HepG2 (cell line): Measurements from ENCODE around the gene CACTIN. TPM values are rescaled to one million over a fixed set of nuclear protein-coding genes. Genes with fewer than 3 reads are reported as not detected.
A peak's percentile ranks its signal among the peaks of the same experiment; 100 is the strongest.

Source experiments
- ATM ChIP-seq: fragments of 450-650 bp; IDR thresholded peaks from 2 replicates; pipeline ENCODE4 v1.7.1; 2017; ENCODE audit warnings: mild to moderate bottlenecking, borderline replicate concordance
- HOXD1 ChIP-seq: sonication (generic); formaldehyde crosslinking; IDR thresholded peaks from 2 replicates; pipeline ENCODE4 v1.5.0; 2020; ENCODE audit warnings: missing genetic modification reagents
- KAT8 ChIP-seq: IDR thresholded peaks from 2 replicates; pipeline ENCODE4 v1.6.1; 2016; ENCODE audit warnings: missing genetic modification reagents, missing compliant biosample characterization
- PAX8 ChIP-seq: sonication (generic); formaldehyde crosslinking; IDR thresholded peaks from 2 replicates; pipeline ENCODE4 v1.8.0; 2022; ENCODE audit warnings: mild to moderate bottlenecking, missing genetic modification reagents, borderline replicate concordance
- PAXIP1 ChIP-seq: sonication (generic); formaldehyde crosslinking; conservative IDR thresholded peaks from 2 replicates; pipeline ENCODE4 v1.4.0; 2020; ENCODE audit warnings: mild to moderate bottlenecking, missing genetic modification reagents, moderate library complexity
- REL ChIP-seq: sonication (generic); formaldehyde crosslinking; conservative IDR thresholded peaks from 2 replicates; pipeline ENCODE4 v1.8.0; 2022; ENCODE audit warnings: mild to moderate bottlenecking, missing genetic modification reagents, moderate library complexity
- SCMH1 ChIP-seq: sonication (generic); formaldehyde crosslinking; IDR thresholded peaks from 2 replicates; pipeline ENCODE4 v1.9.0; 2021; ENCODE audit warnings: missing genetic modification reagents, mild to moderate bottlenecking, borderline replicate concordance
- XBP1 ChIP-seq: sonication (generic); formaldehyde crosslinking; IDR thresholded peaks from 2 replicates; pipeline ENCODE4 v1.5.0; 2020; ENCODE audit warnings: missing genetic modification reagents
- ZFP41 ChIP-seq: sonication (generic); formaldehyde crosslinking; IDR thresholded peaks from 2 replicates; pipeline ENCODE4 v1.4.0; 2020; ENCODE audit warnings: mild to moderate bottlenecking, missing genetic modification reagents, borderline replicate concordance
- ZFP90 ChIP-seq: sonication (generic); formaldehyde crosslinking; IDR thresholded peaks from 2 replicates; pipeline ENCODE4 v1.8.0; 2022; ENCODE audit warnings: missing genetic modification reagents, mild to moderate bottlenecking, inconsistent platforms, borderline replicate concordance
- ZMYM3 ChIP-seq: sonication (generic); formaldehyde crosslinking; IDR thresholded peaks from 2 replicates; pipeline ENCODE4 v1.5.1; 2020; ENCODE audit warnings: mild to moderate bottlenecking, missing genetic modification reagents
- ZNF274 ChIP-seq: sonication (generic); formaldehyde crosslinking; IDR thresholded peaks from 2 replicates; pipeline ENCODE4 v1.5.1; 2020; ENCODE audit warnings: mild to moderate bottlenecking, missing genetic modification reagents
- ZNF501 ChIP-seq: sonication (generic); formaldehyde crosslinking; IDR thresholded peaks from 2 replicates; pipeline ENCODE4 v1.5.1; 2020; ENCODE audit warnings: mild to moderate bottlenecking, moderate library complexity, missing genetic modification reagents
- ZNF615 ChIP-seq: sonication (generic); formaldehyde crosslinking; IDR thresholded peaks from 2 replicates; pipeline ENCODE4 v1.5.0; 2020; ENCODE audit warnings: mild to moderate bottlenecking, missing genetic modification reagents, borderline replicate concordance
- polyA plus RNA-seq, 8 experiments: library from polyadenylated mRNA; depleted of rRNA in 3 of 8; stranded (reverse) in 7 of 8; unstranded in 1 of 8; fragments of >200 nt; fragmentation: Illumina TruSeq in 4 of 8; extraction: Trizol in 4 of 8; gene quantifications; 2 replicates each; pipeline versions ENCODE4 v1.2.1 to v1.2.3, GENCODE V29; 2011 to 2016; ENCODE audit warnings: low read depth in 4 of 8, missing spikeins in 1 of 8, mixed read lengths in 1 of 8; ENCODE audit not compliant: insufficient read depth in 1 of 8
- total RNA-seq, 5 experiments: library from RNA; depleted of rRNA; stranded (reverse); fragments of >200 nt; fragmentation: Illumina TruSeq; extraction: Trizol; gene quantifications; 2 replicates each; pipeline ENCODE4 v1.2.3, GENCODE V29; 2016; ENCODE audit warnings: low read depth in 1 of 5
- TF ChIP-seq, protein P1 (sequence below): sonication (generic); formaldehyde crosslinking; IDR thresholded peaks from 2 replicates; pipeline ENCODE4 v1.5.1; 2020; ENCODE audit warnings: mild to moderate bottlenecking, missing genetic modification reagents
- TF ChIP-seq, protein P2 (sequence below): sonication (generic); formaldehyde crosslinking; IDR thresholded peaks from 2 replicates; pipeline ENCODE4 v1.4.0; 2020; ENCODE audit warnings: missing genetic modification reagents
- TF ChIP-seq, protein P3 (sequence below): IDR thresholded peaks from 2 replicates; pipeline ENCODE4 v1.6.1; 2016; ENCODE audit warnings: mild to moderate bottlenecking
- TF ChIP-seq, protein P4 (sequence below): sonication (generic); formaldehyde crosslinking; IDR thresholded peaks from 2 replicates; pipeline ENCODE4 v1.9.0; 2022; ENCODE audit warnings: missing genetic modification reagents, mild to moderate bottlenecking, borderline replicate concordance

CACTIN gene
- total and polyA plus RNA-seq, 2 of the 13 experiments (the other 11 are each of a cell fraction or from before 2014, with no cell fraction given), result 10.0 to 16.6 TPM

DNA sequence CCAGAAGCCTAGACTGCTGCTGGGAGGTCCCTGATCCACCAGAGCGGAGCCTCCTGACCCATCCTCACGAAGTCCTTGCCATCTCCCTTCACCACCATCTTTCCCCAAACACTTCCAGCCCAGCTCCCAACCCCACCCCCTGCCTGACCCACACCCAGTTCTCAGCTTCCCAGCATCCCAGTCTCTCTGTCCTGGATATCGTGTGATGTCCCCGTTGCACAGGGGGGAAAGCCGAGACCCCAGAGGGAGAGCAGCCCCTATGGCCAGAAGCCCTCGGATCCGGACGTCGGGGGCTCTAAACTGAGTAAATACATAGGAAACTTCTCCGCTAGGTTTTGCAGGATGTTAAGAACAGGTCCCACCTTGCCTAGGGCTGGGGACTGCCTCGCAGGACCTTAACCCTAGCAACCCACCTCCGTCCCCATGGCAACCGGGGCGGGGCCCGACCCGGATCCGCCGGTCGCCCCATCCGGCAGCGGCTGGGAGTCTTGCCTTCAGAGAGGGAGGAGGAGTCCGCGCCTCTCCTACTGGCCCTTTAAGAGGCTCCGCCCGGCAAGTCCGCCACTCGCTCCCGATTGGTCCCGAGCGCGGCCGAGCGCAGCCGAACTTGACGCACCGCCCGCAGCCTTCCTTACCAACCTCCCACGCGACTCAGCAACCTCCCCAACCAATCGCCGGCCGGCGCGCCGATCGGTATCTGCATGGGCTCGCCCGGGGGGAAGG is 54.3 kb downstream of the CACTIN start (continued):
- TF ChIP-seq, protein P1, sequence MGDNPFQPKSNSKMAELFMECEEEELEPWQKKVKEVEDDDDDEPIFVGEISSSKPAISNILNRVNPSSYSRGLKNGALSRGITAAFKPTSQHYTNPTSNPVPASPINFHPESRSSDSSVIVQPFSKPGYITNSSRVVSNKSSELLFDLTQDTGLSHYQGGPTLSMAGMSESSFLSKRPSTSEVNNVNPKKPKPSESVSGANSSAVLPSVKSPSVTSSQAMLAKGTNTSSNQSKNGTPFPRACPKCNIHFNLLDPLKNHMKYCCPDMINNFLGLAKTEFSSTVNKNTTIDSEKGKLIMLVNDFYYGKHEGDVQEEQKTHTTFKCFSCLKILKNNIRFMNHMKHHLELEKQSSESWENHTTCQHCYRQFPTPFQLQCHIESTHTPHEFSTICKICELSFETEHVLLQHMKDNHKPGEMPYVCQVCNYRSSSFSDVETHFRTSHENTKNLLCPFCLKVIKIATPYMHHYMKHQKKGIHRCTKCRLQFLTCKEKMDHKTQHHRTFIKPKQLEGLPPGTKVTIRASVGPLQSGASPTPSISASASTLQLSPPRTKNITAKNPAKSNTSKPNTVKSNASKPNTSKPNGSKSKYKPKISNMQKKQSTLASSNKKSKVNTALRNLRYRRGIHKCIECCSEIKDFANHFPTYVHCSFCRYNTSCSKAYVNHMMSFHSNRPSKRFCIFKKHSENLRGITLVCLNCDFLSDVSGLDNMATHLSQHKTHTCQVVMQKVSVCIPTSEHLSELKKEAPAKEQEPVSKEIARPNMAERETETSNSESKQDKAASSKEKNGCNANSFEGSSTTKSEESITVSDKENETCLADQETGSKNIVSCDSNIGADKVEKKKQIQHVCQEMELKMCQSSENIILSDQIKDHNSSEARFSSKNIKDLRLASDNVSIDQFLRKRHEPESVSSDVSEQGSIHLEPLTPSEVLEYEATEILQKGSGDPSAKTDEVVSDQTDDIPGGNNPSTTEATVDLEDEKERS (CRISPR knock-in tag), result no peak
- no peak for TF ChIP-seq ZFP90 (CRISPR knock-in tag)
- no peak for TF ChIP-seq HOXD1
- TF ChIP-seq PAXIP1 (CRISPR knock-in tag), result peak; percentile 44; the same call in 1 of the 2 replicates
- TF ChIP-seq ZFP41 (CRISPR knock-in tag), result no peak
- no peak for TF ChIP-seq REL (CRISPR knock-in tag)
- TF ChIP-seq, protein P2, sequence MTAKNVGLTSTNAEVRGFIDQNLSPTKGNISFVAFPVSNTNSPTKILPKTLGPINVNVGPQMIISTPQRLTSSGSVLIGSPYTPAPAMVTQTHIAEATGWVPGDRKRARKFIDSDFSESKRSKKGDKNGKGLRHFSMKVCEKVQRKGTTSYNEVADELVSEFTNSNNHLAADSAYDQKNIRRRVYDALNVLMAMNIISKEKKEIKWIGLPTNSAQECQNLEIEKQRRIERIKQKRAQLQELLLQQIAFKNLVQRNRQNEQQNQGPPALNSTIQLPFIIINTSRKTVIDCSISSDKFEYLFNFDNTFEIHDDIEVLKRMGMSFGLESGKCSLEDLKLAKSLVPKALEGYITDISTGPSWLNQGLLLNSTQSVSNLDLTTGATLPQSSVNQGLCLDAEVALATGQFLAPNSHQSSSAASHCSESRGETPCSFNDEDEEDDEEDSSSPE (CRISPR knock-in tag), result peak; percentile 50; the same call in 1 of the 2 replicates
- no peak for TF ChIP-seq ZMYM3
- no peak for TF ChIP-seq ZNF274 (CRISPR knock-in tag)
- TF ChIP-seq, protein P3, sequence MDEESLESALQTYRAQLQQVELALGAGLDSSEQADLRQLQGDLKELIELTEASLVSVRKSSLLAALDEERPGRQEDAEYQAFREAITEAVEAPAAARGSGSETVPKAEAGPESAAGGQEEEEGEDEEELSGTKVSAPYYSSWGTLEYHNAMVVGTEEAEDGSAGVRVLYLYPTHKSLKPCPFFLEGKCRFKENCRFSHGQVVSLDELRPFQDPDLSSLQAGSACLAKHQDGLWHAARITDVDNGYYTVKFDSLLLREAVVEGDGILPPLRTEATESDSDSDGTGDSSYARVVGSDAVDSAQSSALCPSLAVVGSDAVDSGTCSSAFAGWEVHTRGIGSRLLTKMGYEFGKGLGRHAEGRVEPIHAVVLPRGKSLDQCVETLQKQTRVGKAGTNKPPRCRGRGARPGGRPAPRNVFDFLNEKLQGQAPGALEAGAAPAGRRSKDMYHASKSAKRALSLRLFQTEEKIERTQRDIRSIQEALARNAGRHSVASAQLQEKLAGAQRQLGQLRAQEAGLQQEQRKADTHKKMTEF (CRISPR knock-in tag), result peak; percentile 24; the same call in 1 of the 2 replicates
- TF ChIP-seq, protein P4, sequence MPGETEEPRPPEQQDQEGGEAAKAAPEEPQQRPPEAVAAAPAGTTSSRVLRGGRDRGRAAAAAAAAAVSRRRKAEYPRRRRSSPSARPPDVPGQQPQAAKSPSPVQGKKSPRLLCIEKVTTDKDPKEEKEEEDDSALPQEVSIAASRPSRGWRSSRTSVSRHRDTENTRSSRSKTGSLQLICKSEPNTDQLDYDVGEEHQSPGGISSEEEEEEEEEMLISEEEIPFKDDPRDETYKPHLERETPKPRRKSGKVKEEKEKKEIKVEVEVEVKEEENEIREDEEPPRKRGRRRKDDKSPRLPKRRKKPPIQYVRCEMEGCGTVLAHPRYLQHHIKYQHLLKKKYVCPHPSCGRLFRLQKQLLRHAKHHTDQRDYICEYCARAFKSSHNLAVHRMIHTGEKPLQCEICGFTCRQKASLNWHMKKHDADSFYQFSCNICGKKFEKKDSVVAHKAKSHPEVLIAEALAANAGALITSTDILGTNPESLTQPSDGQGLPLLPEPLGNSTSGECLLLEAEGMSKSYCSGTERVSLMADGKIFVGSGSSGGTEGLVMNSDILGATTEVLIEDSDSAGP, result peak; percentile 100
- TF ChIP-seq ZNF615 (CRISPR knock-in tag), result no peak
- no peak for TF ChIP-seq SCMH1
- no peak for TF ChIP-seq ATM
- no peak for TF ChIP-seq PAX8 (CRISPR knock-in tag)
- peak; percentile 61 for TF ChIP-seq KAT8 (CRISPR knock-in tag)
- TF ChIP-seq ZNF501, result peak; percentile 43; the same call in 1 of the 2 replicates
- TF ChIP-seq XBP1, result no peak
